ENCODE data around the gene PKHD1. TPM values are rescaled to one million over a fixed set of nuclear protein-coding genes. Genes with fewer than 3 reads are reported as not detected.

PKHD1 gene
- total and polyA plus RNA-seq, 2 of the 8 experiments (the other 6 are each of a cell fraction or from before 2014, with no cell fraction given) = 0.06 to 0.09 TPM

GRCh38 chr6:52109171-52109571 is 21.8 kb upstream of the PKHD1 start (continued):
- TF ChIP-seq SUZ12 (IDR thresholded peaks at IDR 0.05; ENCODE audit: low read length) = no peak
- TF ChIP-seq MAFK (IDR thresholded peaks at IDR 0.05; ENCODE audit: low read depth, low read length) = no peak
- no peak for TF ChIP-seq EGR1 (IDR thresholded peaks at IDR 0.05; ENCODE audit: borderline replicate concordance, low read depth, low read length)
- no peak for TF ChIP-seq CREB1 (IDR thresholded peaks at IDR 0.05)

Data from H1 (cell line).